Esophagus muscularis mucosa (tissue), 4 donors: ENCODE measurements around the gene EFCAB12. TPM values are rescaled to one million over a fixed set of nuclear protein-coding genes. Genes with fewer than 3 reads are reported as not detected.

ENCODE experiments used
- DNase-seq: peaks from one replicate; pipeline ENCODE4 v3.0.0-alpha.2; 2017; ENCODE audit errors: extremely low spot score
- H3K27ac ChIP-seq, 4 donors: fragments of 200-600 bp; sonication (generic); replicated peaks in 1 of 4; 1 replicate in 3 of 4; 2 replicates in 1 of 4; pipeline ENCODE4 v1.5.1; 2016 to 2019; ENCODE audit warnings: mild to moderate bottlenecking in 1 of 4
- H3K27me3 ChIP-seq, 4 donors: fragments of 200-600 bp; sonication (generic); one replicate each; pipeline versions ENCODE4 v1.5.1 to v1.6.0; 2016 to 2019
- H3K36me3 ChIP-seq, 4 donors: fragments of 200-600 bp; sonication (generic); one replicate each; pipeline ENCODE4 v1.5.1; 2016 to 2019
- H3K4me1 ChIP-seq, 4 donors: fragments of 200-600 bp; sonication (generic); one replicate each; pipeline ENCODE4 v1.5.1; 2016 to 2019
- H3K4me3 ChIP-seq, 4 donors: fragments of 200-600 bp; sonication (generic); 1 replicate in 2 of 4; 2 replicates in 2 of 4; pipeline ENCODE4 v1.5.1; 2016 to 2019; ENCODE audit warnings: mild to moderate bottlenecking in 4 of 4, moderate library complexity in 1 of 4
- H3K9me3 ChIP-seq, 4 donors: fragments of 200-600 bp; sonication (generic); 1 replicate in 3 of 4; 2 replicates in 1 of 4; pipeline ENCODE4 v1.5.1; 2016 to 2019
- CTCF ChIP-seq, 3 experiments: fragments of 200-600 bp in 2 of 3; fragments of 450-650 bp in 1 of 3; sonication (generic) in 2 of 3; IDR thresholded peaks; one replicate each; pipeline ENCODE4 v1.5.1; 2017 to 2019; ENCODE audit warnings: antibody characterized with exemption in 3 of 3, mild to moderate bottlenecking in 2 of 3, moderate library complexity in 1 of 3
- EP300 ChIP-seq: sonication (generic); formaldehyde crosslinking; IDR thresholded peaks from one replicate; pipeline ENCODE4 v1.6.1; 2017; ENCODE audit warnings: antibody characterized with exemption
- POLR2A ChIP-seq: fragments of 450-650 bp; IDR thresholded peaks from one replicate; pipeline ENCODE4 v1.6.1; 2017; ENCODE audit warnings: antibody characterized with exemption, moderate library complexity, mild to moderate bottlenecking, low read depth
- POLR2AphosphoS5 ChIP-seq, 2 donors: sonication (generic); formaldehyde crosslinking; IDR thresholded peaks; one replicate each; pipeline ENCODE4 v1.6.1; 2017; ENCODE audit warnings: antibody characterized with exemption in 2 of 2
- WGBS: methylation state at CpG from one replicate; pipeline ENCODE4 v1.1.5; 2018; 5-methylcytosine and 5-hydroxymethylcytosine counted together
- intact Hi-C: fragments of 100-400 bp; cut with DNase I; formaldehyde crosslinking; loops from one replicate; pipeline ENCODE4 v1.15.1; 2023
- total RNA-seq, 4 donors: library from RNA; depleted of rRNA; stranded (reverse); fragments of >200 nt; gene quantifications; one replicate each; pipeline versions ENCODE4 v1.1.0 to v1.2.1, GENCODE V29; 2016

Gene EFCAB12
- total RNA-seq, 4 donors from 2014 or later = 0.19 to 0.42 TPM; not detected in 2

- Histone ChIP-seq H3K36me3 (peaks cover 0 to under 1% (median under 1%) of the 10 kb centered on the region in 4 donors), H3K4me3 (no peak overlapping the region), H3K4me1 (peaks cover 34 to 56% (median 52%) of the 10 kb centered on the region in 4 donors), H3K9me3 (no peaks in the 10 kb centered on the region), H3K27me3 (no peaks in the 10 kb centered on the region), H3K27ac (peak overlapping the region; percentile 84 to 91 (median 88))
- TF ChIP-seq CTCF (IDR thresholded peaks at IDR 0.05) (no peak), EP300 (no peak), POLR2A (no peak), POLR2AphosphoS5 (IDR thresholded peaks at IDR 0.05) (no peak)
- no peak for DNase-seq
- intact Hi-C loops = no loop called here
These were observed 14.5 kb upstream of the EFCAB12 start for GRCh38 chr3:129442947-129443346.

GRCh38 chr3:129442486-129442885 lies 14.1 kb upstream of the EFCAB12 start:
- H3K4me3 ChIP-seq = peak overlapping the region in 1 of 4 donors; percentile 88
- H3K27me3 ChIP-seq = no peaks in the 10 kb centered on the region
- WGBS = 49% methylated on average over 2 of the region's 2 CpGs
- intact Hi-C loops = no loop called here
- H3K9me3 ChIP-seq = no peaks in the 10 kb centered on the region
- no peak for DNase-seq
- peaks cover 3 to 5% (median 4%) of the 10 kb centered on the region in 4 donors for H3K36me3 ChIP-seq
- TF ChIP-seq POLR2AphosphoS5 (IDR thresholded peaks at IDR 0.05) (no peak), CTCF (IDR thresholded peaks at IDR 0.05) (no peak), POLR2A (no peak), EP300 (no peak)
- H3K27ac ChIP-seq = peak overlapping the region; percentile 84 to 91 (median 88)
- peaks cover 38 to 60% (median 57%) of the 10 kb centered on the region in 4 donors for H3K4me1 ChIP-seq

GRCh38 chr3:129441782-129442181 lies 13.3 kb upstream of the EFCAB12 start:
- 13% methylated on average over 4 of the region's 4 CpGs for WGBS
- no peak for DNase-seq
- Histone ChIP-seq H3K36me3 (peaks cover 6 to 12% (median 10%) of the 10 kb centered on the region in 4 donors), H3K9me3 (no peaks in the 10 kb centered on the region), H3K4me1 (peaks cover 39 to 62% (median 58%) of the 10 kb centered on the region in 4 donors), H3K27me3 (no peaks in the 10 kb centered on the region), H3K27ac (peak overlapping the region; percentile 84 to 91 (median 88)), H3K4me3 (peak overlapping the region in 3 of 4 donors; percentile 77 to 93 (median 88))
- no peak for TF ChIP-seq CTCF (IDR thresholded peaks at IDR 0.05)
- no peak for TF ChIP-seq POLR2A
- TF ChIP-seq POLR2AphosphoS5 (IDR thresholded peaks at IDR 0.05) = peak in 1 of 2 donors; percentile 24
- intact Hi-C loops = no loop called here

- peak overlapping the region; percentile 84 to 91 (median 88) for H3K27ac ChIP-seq
- peaks cover 6 to 18% (median 15%) of the 10 kb centered on the region in 4 donors for H3K36me3 ChIP-seq
- DNase-seq = no peak
- peaks cover 39 to 68% (median 60%) of the 10 kb centered on the region in 4 donors for H3K4me1 ChIP-seq
- no peaks in the 10 kb centered on the region for H3K27me3 ChIP-seq
- H3K9me3 ChIP-seq = no peaks in the 10 kb centered on the region
- WGBS = 46% methylated on average over 9 of the region's 9 CpGs
- intact Hi-C loops = no loop called here
- TF ChIP-seq POLR2A = no peak
- no peak for TF ChIP-seq EP300
- TF ChIP-seq POLR2AphosphoS5 (IDR thresholded peaks at IDR 0.05) = no peak
- no peak for TF ChIP-seq CTCF (IDR thresholded peaks at IDR 0.05)
- H3K4me3 ChIP-seq = peak overlapping the region; percentile 77 to 93 (median 87)
These were observed 12.8 kb upstream of the EFCAB12 start for GRCh38 chr3:129441215-129441614.

GRCh38 chr3:129440618-129441190 lies 12.3 kb upstream of the EFCAB12 start:
- Histone ChIP-seq H3K4me1 (peaks cover 39 to 73% (median 65%) of the 10 kb centered on the region in 4 donors), H3K4me3 (peak overlapping the region; percentile 77 to 93 (median 87)), H3K27ac (peak overlapping the region; percentile 84 to 91 (median 88)), H3K9me3 (no peaks in the 10 kb centered on the region), H3K36me3 (peaks cover 6 to 23% (median 19%) of the 10 kb centered on the region in 4 donors), H3K27me3 (no peaks in the 10 kb centered on the region)
- intact Hi-C loops = no loop called here
- TF ChIP-seq EP300 (no peak), POLR2A (no peak), CTCF (IDR thresholded peaks at IDR 0.05) (no peak), POLR2AphosphoS5 (IDR thresholded peaks at IDR 0.05) (no peak)
- no peak for DNase-seq
- WGBS = 10% methylated on average over 9 of the region's 9 CpGs
